Stimulated activated CD4-positive, alpha-beta T cell treated with anti-CD3 and anti-CD28 coated beads, Interleukin-12 subunit alpha, Interleukin-12 subunit beta, amount 100 ng/mL, for 4 hours (primary cell): Measurements from ENCODE around the gene TXK.

Experiments used
- DNase-seq: peaks from one replicate; pipeline ENCODE4 v3.0.0-alpha.2; 2020

The TXK gene

DNA sequence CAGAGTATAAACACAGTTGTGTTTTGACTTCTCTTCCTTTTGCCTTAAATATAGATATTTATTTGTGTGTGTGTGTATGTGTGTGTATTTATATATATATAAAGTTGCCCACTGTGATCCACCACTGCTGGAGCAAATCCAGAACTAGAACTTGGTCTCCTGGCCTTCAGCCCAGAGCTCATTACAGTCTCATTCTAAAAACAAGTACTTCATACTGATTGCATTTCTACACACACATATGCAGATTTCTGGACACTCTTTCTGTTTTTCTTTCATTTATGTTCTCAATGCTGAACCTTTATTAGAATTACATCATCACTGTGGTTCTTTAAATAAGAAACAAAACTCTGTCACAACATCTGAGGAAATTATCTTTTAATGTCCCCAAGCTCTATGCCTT is 381 bp downstream of the TXK start:
- no peak for DNase-seq

DNA sequence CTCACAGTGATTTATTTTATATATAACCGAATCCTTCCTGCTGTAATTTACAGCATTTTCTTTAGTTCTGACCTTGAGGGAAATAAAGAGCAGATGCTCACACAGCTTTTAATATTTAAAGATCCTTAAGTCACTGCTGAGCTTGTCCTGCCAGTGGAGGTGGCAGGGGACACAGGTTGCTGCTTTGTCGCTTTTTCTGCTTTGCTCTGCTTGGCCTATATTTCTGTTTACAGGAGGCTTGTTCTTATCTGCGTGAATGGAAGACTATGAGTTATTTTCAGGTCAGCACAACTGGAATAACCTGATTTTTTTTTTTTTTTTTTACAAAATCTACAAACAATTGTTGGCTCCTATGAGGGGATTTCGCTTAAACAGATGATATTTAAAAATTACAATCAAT is 2.3 kb downstream of the TXK start:
- DNase-seq: no peak

DNA sequence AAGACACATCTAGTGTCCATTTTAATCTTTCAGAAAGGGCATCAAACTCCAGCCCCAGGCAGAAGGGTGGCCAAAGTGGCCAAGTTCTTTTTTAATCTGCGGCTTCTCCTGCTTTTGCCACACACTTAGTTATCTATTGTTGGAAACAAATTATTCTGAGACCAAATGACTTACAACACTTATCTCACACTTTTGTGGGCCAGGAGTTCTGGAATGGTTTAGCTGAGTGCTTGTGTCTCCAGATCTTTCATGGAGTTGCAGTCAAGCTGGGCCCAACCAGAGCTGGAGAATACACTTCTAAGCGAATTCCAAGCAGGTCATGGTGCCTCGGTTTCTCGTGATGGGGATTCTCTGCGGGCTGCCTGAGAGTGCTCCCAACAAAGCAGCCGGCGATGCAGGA is 4.0 kb downstream of the TXK start:
- no peak for DNase-seq

DNA sequence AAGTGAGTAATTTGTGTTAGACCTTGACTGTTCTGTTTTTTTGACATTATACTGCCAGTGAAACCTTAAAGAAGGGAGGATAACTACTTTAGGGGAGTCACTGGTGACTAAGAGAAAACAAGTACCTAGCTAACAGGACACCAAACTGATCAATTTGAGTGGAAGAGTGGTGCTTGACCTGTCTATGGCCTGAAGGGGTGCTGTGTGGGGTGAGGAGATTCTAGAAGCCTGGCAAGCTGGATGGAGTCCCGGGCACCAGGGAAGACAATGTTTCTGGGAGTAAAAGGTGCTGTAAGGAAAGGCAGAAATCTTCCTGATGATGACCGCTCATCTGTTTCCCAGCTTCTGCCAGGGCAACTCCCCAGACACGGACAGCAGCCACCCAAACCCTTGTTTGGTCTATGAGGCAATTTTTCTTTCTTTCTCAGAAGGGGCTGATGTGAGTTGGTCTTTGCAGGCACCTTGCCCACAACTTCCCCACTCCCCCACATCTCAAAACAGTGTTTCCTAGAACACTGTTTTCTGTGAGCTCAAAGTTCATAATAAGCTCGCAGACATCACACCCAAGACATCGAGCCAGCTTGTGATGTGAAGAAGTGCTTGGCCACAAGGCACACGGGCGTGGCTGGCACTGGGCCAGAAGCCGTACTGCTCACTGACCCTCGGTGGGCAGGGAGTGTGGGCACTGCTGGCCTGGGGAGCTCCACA is 4.6 kb downstream of the TXK start:
- no peak for DNase-seq

DNA sequence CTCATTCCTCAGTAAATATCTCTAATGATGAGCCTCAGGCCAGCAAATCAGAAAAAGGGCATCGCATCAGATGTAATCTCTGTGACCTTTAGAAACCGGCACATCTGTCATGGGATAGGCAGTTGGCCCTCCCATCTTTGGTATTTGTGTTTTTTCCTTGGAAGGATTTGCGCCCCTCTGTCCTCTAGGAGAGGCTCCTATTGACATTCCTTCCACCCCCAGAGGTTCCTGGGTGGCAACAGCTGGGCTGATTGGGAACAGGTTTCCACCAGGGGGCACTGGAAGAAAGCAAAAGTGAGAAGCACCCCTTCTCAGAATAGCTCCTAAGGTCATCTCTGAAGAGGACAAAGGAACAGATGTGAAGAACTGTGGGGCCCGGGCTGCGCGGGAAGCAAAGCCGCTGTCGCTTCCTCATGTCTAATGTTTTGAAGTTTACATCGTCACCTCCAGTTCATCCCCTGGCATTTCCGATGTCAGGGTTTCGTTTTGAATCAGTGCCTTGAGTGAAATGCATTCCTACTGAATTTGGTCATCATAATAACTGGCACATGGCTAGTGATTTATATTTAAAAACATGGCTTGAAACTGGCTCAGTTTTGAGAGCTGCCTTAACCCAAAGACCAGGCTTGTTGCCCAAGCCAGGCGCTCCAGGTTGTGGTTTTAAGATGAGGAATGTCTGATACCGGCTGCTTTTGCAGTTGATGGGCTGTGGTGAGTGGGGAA is 6.2 kb downstream of the TXK start:
- peak; percentile 48 for DNase-seq

DNA sequence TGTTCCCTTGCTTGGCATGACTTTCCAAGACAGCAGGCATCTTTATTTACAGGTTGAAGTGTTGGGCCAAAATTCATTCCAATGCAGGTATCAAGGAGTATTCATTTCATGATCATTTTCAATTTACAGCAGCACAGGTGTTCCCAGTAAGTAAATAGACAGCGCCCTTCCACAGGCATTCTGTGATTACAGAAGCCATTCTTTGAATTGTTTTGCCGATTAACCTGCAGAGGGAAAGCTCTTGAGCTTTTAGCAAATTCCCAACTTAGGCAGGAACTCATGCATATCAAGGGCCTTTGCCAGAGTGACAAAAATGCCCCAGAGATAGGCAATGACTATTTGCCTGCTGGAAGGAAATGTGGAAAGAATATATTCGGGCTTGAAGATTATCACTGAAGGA is 6.8 kb downstream of the TXK start:
- no peak for DNase-seq

DNA sequence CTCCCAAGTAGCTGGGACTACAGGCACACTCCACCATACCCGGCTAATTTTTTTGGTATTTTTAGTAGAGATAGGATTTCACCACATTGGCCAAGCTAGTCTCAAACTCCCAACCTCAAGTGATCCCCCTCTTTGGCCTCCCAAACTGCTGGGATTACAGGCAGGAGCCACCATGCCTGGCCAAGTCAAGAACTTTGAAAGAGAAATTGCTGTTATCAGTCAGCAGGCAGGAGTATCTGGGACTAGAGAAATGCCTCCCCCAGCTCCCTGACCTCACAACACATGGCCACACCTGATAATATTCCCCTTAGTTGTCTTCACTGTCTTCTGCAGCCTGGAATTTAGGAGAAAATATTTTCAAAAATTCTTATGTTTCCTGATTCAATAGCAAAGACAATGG is 7.4 kb downstream of the TXK start:
- no peak for DNase-seq

DNA sequence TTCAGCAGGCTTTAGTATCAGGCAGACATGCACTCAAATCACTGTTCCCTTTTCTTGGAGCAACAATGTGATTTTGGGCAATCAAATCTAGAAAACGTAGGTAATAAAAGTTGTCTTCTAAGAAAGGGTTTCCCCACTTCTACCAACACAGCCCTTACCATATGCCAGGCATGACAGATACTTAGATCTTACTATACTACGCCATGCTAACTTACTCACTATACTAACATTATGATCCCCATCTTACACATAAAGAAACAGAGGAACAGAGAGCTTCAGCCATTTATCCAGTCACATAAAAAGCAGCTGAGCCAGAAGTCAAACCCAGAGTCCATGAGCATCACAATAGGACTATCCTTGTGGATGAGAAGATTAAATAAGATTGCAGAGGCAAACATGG is 9.2 kb downstream of the TXK start:
- DNase-seq: no peak

DNA sequence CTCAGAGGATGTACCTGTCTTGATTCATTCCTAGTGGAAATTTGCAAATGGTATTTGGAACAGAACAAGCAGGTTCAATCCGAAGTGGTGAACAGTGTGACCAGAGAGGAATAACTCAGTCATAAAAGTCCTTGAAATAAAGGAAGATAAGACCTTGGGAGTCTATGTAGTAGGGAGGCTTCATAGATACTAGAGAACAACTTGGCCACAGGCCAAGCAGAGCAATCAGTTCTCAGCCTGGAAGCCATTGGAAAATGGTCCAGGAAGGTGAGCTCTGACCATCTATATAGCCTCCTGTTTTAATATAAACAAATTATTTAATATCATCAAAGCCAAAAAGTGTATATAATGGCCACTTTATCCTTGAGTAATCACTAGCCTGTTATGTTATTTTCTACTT is 11.3 kb downstream of the TXK start:
- DNase-seq: no peak

DNA sequence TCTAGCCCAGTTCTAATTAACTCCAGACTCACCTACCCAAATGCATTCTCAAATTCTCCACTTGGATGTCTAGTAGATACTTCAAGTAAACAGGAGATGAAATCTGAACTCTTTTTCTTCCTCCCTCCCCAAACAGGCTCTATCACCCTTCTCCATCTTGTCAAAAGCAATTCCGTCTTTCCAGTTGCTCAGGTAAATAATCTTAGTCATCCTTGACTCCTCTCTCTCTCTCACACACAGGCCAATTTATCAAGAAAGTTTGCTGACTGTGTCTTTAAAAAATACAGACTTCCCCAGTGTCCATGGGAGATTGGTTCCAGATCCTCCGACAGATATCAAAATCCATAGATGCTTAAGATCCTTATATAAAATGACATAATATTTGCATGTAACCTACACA is 12.9 kb downstream of the TXK start:
- DNase-seq: no peak

DNA sequence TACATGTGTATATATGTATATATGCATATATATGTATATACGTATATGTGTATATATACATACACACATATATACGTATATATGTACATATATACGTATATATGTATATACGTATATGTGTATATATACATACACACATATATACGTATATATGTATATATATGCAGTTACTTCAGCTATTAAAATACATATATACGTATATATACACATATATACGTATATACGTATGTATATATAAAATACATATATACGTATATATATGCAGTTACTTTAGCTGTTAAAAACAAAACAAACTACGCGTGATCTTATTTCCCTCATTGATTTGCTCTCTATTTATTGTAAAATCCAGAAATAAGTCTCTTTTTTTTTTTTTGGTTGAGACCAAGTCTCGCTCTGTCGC is 13.9 kb downstream of the TXK start:
- DNase-seq: no peak

DNA sequence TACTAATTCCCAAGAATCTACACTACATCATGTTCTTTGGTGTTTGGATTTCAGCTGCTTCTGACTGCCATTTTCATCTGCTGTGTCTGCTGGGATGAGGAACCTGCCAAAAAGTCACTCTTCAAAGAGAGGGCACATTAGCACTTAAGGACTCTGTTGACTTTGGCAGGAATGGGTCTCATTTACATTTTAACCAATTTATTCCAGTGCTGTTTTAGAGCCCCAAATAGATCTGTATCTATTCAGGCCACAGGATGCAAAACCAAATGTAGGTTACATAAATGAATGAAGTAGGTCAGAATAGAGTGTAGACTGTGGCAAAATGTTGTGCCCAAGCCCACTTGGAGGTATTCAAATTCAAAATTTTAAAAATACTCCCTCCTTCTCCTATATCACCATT is 14.4 kb downstream of the TXK start:
- DNase-seq: no peak

DNA sequence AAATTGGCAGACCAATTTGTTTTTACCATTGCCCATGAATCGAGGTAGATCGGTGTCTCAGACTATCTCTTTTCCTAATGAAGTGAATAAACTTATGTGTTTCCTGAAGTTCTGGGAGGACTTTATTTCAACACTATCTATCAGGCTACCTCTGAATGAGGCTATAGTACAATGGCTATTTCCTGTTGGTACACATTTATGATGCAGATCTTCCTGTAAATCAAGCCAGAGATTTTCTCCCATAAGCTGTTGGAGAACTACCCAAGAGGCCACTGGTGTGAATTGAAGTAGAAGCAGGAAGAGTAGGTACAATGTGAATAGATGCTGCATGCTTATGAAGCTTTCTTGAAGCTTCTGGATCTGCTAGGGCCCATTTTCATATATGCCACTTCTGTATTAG is 16.0 kb downstream of the TXK start:
- no peak for DNase-seq

DNA sequence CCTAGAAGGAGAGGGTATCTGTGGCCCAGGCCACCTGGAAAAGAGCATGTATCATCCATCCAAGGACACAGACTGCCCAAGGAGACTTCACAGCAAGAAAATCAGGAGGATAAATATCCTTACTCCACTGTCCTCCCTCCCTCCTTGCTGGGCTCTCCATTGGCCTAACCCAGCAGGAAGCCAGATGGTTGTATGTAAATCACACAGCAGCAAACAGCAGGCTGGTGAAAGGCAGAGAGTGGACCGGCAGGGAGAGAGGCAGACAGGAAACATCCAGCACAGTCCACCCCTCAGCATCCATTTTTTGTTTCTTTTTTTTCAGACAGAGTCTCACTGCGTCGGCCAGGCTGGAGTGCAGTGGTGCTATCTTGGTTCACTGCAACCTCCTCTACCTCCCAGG is 17.5 kb downstream of the TXK start:
- DNase-seq: no peak

DNA sequence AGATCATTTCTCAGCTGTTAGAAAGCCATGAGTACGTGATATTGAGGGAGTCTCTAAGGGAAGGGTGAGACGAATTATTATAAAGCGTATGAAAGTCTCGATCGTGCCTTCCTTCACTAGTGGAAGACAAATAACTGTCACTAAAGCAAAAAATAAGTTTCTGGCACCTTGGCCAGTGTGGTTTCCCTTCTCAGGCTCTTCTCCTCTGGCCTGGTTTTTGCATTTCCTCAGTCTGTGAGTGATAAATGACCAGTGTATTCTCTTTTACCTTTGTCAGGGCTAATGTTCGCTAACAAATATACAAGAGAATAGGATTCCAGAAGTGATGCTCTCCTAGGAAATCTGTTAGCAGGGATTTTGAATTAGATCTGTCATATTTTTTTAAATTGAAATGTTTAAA is 19.6 kb downstream of the TXK start:
- DNase-seq: no peak

DNA sequence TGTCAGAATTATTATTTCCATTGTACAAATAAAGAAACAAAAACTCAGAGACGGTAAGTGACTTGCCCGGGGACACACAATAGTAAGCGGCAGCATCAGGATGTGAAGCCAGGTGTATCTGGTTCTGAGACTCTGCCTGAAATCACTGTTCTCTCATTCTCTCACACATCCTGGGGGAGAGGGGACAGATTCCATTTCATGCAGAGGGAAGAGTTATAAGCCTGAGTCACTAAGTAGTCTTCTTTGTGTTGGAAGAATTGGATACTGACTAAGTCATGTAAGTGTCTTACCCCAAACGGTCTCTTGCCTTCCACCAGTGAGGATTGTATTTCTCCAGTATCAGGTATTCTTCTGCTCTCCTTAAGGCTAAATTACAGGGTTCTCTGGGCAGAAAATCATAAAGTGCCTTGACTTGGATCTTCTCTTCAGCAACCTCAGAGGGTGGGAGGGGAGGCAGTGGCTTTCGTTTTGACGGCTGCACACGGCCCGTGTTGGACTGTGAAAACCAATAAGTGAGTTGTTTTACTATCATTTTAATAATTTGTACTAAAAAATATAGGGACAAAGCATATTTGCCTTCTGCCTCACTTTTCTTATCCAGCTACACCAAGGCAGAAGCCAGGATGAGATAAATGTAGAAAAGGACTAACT is 21.9 kb downstream of the TXK start:
- no peak for DNase-seq

DNA sequence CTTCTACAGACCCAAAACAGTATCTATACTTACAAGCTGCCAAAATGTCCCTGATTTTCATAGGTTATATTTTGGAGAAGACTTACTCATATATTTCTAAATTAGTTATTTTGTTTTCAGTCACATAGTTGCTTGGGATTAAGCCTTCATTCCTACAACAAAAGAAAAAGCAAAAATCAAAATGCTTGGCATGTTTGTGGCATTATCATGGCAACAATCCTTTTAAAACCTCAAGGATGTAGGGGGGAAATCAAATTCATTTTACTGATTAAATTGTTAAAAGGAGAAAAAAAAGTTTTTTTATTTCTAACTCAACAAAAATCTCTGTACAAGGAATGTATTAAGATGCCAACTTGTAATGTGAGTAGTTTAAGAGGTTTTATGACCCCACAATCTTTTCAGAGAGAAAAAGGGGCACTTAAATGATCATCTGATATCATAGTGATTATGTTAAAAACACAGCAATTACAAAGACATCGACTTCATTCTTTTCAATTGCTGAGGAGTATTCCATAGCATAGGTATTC is 23.5 kb downstream of the TXK start:
- no peak for DNase-seq

DNA sequence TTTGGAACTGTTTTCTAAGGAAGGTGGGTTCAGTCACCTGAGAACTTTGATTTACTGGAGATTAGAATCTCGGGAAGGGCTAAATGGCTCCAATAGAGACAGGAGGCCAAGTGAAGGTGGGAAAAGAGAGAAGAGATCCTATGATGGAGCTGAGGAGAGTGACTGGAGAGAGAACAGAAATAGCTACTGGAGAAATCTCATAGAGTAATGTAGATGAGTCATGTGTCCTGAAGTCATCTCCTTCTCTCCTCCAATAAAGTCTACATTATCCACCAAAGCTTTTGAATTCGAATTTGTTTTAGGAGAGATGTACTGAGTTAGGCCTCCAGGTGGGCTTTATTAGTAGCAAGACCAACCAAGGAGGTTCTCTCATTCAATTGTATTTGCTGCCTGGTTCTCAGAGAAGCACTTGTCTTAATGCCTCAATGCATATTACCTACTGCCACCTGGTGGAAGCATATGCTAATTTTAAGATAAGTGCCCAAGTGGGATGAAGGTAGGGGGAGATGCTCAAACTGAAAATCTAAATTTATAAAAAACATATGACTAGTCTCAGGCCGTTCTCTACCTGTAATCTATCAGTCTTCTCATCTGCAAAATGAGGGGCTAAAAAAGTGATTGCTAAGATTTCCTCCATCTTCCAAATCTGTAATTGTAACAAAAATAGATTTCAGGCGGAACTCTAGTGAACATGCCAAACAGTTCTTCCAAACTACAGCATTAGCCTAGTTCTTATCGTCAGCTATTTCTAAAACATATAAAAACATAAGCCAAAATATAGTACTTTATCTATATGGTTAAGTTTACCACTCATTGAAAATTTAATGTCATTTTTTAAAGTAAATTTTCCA is 24.4 kb downstream of the TXK start:
- DNase-seq: no peak

DNA sequence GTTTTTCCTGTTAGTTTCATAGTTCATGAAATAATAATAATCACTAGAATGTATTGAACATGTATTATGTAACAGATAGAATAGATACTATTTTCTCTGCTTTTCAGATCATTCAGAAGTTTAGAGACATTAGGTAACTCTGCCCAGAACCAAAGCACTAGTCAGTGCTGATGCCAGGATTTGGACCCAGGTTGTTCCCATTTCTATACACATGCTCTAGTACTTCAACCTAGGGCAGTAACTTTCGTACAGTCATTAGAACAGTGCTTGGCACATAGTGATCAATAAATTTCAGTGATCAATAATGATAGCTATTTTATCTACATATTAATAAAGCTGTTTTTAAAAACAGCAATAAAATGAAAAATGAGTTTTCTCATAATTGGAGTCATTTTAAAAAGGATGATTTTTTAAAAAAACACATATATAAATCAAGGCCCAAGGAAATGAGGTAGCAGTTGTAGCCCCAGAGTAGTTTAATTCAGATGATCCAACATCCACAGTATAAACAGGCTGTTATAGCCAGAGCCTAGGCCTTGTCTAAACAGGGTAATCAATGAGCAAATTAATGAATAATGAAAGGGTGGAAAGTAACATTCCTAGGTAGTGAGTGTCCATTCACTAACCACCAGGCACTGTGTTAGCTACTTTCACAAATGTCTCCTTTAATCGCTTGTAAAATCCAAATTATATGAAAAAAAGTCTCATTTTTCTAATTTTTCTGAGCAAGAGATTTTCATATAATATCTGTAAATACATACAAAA is 25.6 kb downstream of the TXK start:
- DNase-seq: no peak

DNA sequence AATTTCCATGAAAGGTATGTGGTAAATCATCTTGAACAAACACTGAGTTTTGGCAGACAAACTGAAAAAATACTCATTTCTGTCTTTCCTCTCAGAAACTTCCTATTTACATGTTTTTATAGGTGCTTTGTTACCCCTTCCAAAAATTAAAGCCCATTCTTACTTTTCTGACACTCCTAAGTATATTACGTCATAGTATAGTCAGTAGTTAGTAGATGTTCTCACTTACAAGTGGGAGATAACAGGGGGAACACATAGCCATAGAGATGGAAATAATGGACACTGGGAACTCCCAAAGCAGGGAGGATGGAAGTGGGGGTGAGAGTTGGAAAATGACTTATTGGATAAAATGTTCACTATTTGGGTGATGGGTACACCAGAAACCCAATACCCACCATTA is 28.8 kb downstream of the TXK start:
- no peak for DNase-seq

DNA sequence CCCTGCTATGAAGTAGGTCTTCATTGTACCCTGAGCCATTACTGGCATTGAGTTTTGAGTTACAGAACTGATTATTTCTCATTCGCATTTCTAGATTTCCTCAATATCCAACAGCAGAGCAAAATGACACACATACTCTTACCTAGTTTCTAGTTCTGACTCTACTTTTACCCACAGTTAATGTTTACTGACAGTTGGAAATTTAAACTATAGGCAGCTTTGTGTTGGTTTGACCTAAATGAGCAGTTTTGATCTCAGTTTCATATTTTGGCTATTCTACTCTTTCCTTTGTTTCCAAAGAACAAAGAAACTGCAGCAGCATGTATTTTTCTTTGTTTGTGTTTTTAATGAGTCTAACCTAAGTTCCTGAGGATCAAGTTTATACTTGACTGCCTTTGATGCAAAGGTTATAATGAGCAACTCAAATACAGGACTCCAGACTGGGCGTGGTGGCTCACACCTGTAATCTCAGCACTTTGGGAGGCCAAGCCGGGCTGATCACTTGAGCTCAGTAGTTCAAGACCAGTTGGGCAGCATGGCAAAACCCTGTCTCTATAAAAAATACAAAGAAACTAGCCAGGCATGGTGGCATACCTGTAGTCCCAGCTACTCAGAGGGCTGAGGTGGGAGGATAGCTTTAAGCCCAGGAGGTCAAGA is 30.4 kb downstream of the TXK start:
- DNase-seq: no peak

DNA sequence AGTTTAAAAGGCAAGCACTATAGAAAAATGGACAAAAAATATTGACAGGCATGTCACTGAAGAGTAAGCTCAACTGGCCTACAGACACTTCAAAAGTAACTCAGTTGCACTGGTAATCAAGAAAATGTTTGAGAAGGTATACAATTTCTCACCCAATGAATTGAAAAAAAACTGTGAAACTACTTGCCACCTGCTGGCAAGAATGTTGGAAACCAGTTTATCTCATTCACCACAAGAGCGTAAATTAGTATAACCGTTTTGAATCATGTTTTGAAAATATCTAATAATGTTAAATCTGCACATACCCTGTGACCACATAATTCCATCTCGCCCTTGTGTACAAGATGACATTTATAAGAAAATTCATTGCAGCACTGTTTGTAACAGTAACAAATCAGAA is 31.7 kb downstream of the TXK start:
- DNase-seq: no peak
